HuH-7 (cell line): ENCODE data around the gene FAM161B.
"Not testable (repeated sequence)": the region's sequence is repeated elsewhere in the genome, so short reads cannot be mapped to it uniquely, and the experiment has no call there.

ENCODE experiments used
- DNase-seq: peaks from one replicate; pipeline ENCODE4 v3.0.0; 2011; ENCODE audit warnings: low spot score

Gene FAM161B

DNA sequence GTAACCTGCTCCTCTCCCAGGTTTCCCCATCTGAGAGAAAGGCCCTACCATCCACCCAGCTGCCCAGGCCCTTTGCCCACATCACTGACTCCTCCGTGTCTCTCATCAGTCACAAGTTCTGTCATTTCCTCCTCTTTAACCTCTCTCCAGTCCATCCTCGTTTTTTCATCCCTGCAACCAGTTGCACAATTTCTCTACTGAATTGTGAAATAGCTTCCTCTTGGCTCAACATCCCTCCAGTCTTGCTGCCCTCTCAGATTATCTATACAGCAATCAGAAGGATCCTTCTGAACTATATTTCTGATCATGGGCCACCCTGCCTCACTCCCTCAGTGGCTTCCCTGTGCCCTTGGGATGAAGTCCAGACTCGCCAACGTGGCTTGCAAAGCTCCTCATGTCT is 6.8 kb downstream of the FAM161B start:
- peak; percentile 55 for DNase-seq

GRCh38 chr14:73942180-73942579 is 7.7 kb downstream of the FAM161B start:
- DNase-seq, result no peak

GRCh38 chr14:73937012-73937411 is 12.9 kb downstream of the FAM161B start:
- DNase-seq, result no peak

- DNase-seq, result no peak
Observed at GRCh38 chr14:73936548-73936947, 13.3 kb downstream of the FAM161B start.

GRCh38 chr14:73935666-73936065 is 14.2 kb downstream of the FAM161B start:
- DNase-seq, result peak; percentile 19

DNA sequence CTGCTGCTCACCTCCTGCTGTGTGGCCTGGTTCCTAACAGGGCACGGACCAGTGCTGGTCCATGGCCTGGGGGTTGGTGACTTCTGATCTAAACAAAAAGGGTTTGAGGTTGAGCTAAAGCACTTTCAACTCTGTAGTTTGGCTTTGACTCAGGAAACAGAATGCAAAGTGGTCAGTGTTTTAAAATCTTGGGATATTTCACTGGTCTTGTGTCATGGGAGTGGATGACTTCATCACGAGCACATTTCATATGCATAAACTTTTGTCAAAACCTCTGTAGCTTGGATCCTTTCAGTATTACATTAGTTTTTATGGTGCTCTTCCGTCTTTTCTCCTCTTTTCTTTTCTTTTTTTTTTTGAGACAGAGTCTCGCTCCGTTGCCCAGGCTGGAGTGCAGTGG is 25.6 kb downstream of the FAM161B start:
- no peak for DNase-seq

GRCh38 chr14:73919457-73919856 is 30.4 kb downstream of the FAM161B start:
- DNase-seq, result not testable (repeated sequence)

- DNase-seq, result no peak
Observed at GRCh38 chr14:73916324-73916723, 33.6 kb downstream of the FAM161B start.

DNA sequence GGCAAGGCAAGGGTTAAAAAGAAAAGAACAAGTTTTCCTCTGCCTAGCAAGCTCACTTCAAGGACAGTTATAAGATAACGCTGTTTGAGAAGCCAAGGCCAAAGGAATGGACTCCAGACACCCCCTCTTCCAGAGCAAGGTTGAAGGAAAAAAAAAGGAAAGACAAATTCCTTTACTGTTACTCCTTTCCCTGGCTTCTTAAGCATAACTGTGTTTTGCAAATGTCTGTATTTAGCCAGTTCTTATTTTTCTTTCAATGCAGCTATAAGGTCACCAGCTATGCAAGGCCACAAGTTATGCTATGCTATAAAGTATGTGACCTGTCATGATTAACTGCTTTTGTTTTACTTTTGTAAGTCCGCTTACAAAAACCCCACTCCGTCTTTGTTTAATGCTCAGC is 36.6 kb downstream of the FAM161B start:
- DNase-seq, result no peak

- no peak for DNase-seq
Observed at GRCh38 chr14:73909681-73910080, 40.2 kb downstream of the FAM161B start.

- DNase-seq, result no peak
Observed at GRCh38 chr14:73903028-73903427, 46.9 kb downstream of the FAM161B start.

DNA sequence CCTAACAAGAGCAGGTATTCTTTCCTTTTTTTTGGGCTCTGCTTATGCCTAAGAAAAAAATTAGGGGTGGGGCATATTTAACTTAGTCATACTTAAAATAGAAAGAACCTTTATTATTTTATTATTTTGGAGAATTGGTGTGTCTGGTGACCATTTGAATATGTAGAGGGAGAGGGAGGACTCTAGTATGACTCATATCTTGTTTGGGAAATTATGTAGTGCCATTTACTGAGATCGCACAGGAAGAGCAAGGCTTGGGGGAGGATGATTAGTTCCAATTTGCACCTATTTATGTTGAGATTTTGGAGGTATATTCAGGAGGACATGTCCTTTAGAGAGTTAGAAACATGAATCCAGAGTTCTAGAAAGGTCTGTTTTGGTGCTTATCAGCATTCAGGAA is 53.4 kb downstream of the FAM161B start:
- DNase-seq, result no peak

DNA sequence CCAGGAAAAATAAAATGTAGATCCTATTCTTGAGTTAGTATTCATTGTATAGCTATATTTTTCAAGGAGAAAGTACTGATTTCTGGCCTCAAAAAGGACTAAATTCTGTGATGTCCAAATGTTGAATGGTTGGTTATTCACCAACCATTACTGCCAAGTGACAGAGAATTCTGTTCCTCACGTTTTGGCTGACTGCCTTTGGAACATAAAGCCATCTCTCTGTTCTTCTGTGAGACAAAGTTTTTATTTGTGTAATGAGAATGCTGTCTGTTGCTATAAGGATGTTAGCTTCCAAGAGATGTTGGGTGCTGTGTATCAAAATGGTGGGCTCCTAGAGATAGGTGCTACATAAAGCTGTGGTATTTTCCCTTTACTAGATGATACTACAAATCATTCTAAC is 54.0 kb downstream of the FAM161B start:
- no peak for DNase-seq

DNA sequence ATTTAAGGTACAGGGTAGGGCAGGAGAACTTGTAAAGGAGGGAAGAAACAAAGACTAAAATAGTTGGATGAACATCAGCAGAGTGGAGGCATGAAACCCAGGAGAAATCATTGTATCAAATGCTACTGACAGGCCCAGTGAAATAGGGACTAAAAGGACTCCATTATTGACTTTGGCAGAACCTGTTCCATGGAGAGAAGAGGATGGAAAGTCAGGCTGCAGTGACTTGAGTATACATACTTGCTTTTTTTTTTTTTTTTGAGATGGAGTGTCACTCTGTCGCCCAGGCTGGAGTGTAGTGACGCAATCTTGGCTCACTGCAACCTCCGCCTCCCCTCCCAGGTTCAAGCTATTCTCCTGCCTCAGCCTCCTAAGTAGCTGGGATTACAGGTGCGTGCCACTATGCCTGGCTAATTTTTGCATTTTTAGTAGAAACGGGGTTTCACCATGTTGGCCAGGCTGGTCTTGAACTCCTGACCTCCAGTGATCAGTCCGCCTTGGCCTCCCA is 55.7 kb downstream of the FAM161B start:
- not testable (repeated sequence) for DNase-seq

- no peak for DNase-seq
Observed at GRCh38 chr14:73889376-73889775, 60.5 kb downstream of the FAM161B start.

DNA sequence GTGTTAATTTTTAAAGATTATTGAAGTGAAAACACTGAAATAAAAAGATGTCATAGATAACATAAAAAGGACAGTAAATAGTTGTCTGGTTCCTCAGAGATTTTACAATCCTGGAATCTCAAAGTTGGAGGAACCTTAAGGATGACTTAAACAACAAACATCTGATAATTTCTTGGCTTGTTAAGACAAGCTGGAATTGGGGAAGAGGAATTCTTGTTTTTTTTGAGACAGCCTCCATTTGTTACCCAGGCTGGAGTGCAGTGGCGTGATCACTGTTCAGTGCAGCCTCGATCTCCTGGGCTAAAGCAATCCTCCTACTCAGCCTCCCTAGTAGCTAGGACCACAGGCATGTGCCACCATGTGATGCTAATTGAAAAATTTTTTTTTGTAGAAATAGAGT is 60.9 kb downstream of the FAM161B start:
- DNase-seq, result no peak

DNA sequence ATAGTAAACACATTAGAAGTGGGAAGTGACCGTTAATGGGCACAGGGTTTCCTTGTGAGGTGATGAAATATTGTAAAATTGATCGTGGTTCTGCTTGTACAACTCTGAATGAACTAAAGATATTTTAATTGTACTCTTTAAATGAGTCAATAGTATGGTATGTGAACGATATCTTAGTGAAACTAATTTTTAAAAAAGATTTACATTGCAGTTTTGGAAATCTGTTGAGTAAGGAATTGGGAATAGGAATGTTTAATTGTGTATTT is 61.5 kb downstream of the FAM161B start:
- no peak for DNase-seq

DNA sequence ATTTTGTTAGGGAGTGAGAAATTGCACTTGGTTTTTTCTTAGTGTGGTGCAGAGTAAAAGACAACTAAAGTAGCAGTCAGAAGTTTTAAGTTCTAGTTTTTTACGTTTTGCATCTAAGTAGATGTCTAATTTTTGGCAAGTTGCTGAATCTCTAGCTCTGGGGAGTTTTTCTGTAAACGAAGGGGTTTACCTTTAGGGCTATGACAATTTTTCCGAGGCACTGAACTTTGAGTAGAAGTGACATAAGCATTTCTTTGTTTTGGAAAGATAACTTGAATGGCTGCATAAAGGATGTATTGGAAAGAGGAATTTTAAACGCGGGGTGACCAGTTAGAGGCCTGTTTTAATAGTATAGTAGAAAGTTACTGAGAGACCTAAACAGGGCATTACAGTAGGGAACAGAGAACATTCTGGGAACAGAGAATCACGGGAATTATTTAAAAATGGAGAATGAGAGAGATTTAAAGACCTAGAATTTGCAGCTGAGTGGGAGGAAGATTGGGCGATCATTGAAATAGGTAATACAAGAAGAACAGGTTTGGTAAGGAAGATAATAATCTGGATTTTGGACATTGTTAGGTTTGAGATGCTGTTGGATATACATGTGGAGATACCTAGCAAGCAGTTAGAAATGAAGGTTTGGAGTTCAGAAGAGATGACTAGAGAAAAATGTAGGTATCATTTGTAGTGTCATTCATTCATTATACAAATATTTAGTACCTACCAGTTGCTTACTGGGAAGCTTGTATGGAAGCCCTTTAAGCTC is 62.0 kb downstream of the FAM161B start:
- no peak for DNase-seq

DNA sequence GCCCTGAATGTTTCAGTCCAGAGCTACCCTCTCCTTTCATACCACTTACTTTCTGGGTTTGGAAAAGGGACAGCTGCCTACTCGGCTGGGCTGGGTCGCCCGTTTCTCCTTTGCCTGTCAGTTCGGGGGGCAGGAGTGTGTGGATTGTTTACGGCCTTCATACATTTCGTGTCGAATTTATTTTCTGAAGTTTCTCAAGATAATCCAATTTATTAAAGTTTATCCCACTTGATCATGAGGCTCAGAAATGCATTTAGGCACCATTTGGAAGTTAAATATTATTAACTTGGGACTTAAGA is 62.6 kb downstream of the FAM161B start:
- no peak for DNase-seq

GRCh38 chr14:73886449-73887317 is 63.2 kb downstream of the FAM161B start, which contains the start of gene ZNF410:
Gene ZNF410, plus strand, starts transcription at chr14:73886859. Its CDS starts 5,317 bp downstream, at chr14:73892176.
- peak; percentile 80 for DNase-seq

DNA sequence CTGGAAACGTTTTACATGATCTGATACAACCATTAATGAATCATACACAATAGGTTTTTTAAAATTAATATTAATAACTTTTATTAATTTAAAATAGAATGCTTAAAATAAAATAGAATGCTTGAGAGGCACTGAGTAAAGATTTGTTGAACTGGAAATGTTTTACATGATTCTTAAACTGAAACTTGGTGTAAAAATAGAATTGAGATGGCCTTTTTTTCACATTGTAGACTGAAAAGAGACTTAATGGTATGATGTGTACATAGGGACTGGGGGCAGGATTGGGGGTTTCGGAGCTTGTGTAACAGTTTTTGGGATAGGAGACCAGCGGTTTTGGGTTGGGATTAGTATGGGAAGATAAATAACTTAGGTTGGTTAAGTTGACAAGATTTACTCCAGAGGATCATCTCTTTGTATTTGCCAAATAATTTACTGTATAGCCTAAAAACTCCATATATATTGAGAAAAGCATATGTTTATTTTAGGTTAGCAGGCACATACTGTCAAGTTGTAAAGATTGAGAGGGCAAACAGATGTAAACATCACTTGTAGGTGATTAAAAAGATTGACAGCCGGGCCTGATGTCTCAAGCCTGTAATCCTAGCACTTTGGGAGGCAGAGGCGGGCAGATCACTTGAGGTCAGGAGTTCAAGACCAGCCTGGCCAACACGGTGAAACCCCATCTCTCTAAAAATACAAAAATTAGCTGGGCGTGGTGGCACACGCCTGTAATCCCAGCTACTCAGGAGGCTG is 65.3 kb downstream of the FAM161B start:
- no peak for DNase-seq
